Measurements from ENCODE around the gene SUGCT. TPM values are rescaled to one million over a fixed set of nuclear protein-coding genes. Genes with fewer than 3 reads are reported as not detected.

Gene SUGCT
- total RNA-seq, 2 experiments from 2014 or later, result not detected

DNA sequence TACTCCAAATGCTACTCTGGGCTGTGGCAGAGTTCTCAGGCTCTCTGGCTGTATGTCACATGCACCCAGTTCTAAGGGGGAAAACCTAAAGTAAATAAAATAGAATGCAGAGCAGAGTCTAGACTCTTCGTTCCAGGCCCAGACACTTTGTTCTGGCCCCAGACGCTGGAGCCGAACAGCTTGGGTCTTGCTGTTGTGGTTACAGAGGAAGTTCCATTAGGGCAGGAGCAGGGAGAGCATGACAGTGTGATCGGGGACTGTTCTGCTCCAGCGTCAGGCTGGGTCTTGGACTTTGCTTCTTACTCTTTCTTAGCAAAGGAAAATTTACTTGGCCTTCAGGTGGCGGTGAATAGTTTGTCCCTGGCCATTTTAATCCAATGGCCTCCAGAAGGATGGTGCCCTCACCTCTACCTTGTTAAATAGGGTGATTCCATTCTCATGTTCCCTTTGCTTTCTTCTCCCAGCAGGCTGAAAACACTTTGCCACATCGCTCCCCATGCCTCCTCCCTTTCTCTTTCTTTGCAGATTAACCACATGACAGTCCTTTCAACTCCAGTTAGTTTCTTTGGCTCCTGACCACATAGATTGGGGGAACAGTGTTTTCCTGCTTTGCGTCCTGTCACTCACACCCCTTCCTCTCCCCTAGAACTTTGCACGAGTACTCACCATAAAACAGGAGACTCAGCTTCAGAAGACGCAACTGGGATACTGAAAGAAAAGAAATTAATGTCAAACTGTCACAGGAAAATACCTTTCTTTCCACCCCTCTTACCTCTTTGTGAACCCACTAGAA lies 730.8 kb downstream of the SUGCT start:
- intact Hi-C loops (cut with micrococcal nuclease; ENCODE audit: unreplicated experiment), result no loop called here

DNA sequence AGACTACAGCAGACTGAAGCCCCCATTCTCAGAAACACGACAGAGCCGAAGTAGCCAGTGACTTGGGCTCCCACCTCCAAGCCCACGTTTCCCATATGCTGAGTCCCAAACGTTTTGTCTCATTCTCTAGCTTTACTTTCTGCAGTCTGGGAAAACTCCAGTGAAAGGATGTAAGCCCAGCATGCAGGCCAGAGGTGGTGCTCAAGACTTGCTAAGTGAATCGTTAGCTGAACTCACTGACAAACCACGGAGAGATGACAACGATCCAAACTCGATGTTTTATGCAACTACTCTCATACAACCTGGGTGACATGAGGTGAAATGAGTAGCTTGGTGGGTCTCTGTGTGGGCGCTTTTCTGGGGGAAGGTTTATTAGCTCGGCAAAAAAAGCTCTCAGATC lies 731.8 kb downstream of the SUGCT start:
- BruUV-seq (replicated peaks), result no TSS peak
- intact Hi-C loops (cut with micrococcal nuclease; ENCODE audit: unreplicated experiment), result no loop called here
- H3K4me3 ChIP-seq (ENCODE audit: low read depth, low read length, poor library complexity, severe bottlenecking), result no peak overlapping the region
- no peaks in the 10 kb centered on the region for H3K36me3 ChIP-seq (ENCODE audit: insufficient read depth, low read length)
- no peak overlapping the region for H3K27ac ChIP-seq (ENCODE audit: low read depth, low read length, poor library complexity, severe bottlenecking)
- TF ChIP-seq, protein P1, sequence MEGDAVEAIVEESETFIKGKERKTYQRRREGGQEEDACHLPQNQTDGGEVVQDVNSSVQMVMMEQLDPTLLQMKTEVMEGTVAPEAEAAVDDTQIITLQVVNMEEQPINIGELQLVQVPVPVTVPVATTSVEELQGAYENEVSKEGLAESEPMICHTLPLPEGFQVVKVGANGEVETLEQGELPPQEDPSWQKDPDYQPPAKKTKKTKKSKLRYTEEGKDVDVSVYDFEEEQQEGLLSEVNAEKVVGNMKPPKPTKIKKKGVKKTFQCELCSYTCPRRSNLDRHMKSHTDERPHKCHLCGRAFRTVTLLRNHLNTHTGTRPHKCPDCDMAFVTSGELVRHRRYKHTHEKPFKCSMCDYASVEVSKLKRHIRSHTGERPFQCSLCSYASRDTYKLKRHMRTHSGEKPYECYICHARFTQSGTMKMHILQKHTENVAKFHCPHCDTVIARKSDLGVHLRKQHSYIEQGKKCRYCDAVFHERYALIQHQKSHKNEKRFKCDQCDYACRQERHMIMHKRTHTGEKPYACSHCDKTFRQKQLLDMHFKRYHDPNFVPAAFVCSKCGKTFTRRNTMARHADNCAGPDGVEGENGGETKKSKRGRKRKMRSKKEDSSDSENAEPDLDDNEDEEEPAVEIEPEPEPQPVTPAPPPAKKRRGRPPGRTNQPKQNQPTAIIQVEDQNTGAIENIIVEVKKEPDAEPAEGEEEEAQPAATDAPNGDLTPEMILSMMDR (conservative IDR thresholded peaks at IDR 0.05; ENCODE audit: low read length), result no peak
- no peak for TF ChIP-seq EZH2phosphoT487 (IDR thresholded peaks at IDR 0.05; ENCODE audit: borderline replicate concordance, low read depth, low read length)
- POLR2A ChIA-PET, result interaction anchor here (0.6 to 1.4 kb wide), 5 partner anchors 11 to 1595 kb away, joined by 3 to 5 read pairs (median 3); no protein-coding TSS in a partner anchor
- no peaks in the 10 kb centered on the region for H4K20me1 ChIP-seq (ENCODE audit: insufficient read depth, low read length)
- 0 out of 2 replicates have a peak, but pooled peaks cover 6% of the 10 kb centered on the region for H3K9me3 ChIP-seq (ENCODE audit: low read length)
- no peak overlapping the region for H2AFZ ChIP-seq (ENCODE audit: low read length)
- H3K4me1 ChIP-seq (ENCODE audit: insufficient read depth, low read length, poor library complexity, severe bottlenecking), result no peaks in the 10 kb centered on the region
- no peaks in the 10 kb centered on the region for H3K79me2 ChIP-seq (ENCODE audit: insufficient read depth, low read depth, low read length)
- H3K9me2 ChIP-seq (ENCODE audit: insufficient read depth, low read length), result no peaks in the 10 kb centered on the region
- H3K4me2 ChIP-seq (ENCODE audit: low read length), result no peak overlapping the region
- no peak for DNase-seq (ENCODE audit: low spot score)
- CTCF ChIA-PET (ENCODE audit: unreplicated experiment), result no interaction called here

More for the DNA sequence above, 730.8 kb downstream of the SUGCT start:
- no TSS peak for BruUV-seq (replicated peaks)
- H3K4me3 ChIP-seq (ENCODE audit: low read depth, low read length, poor library complexity, severe bottlenecking), result no peak overlapping the region
- no peak for DNase-seq (ENCODE audit: low spot score)
- no peaks in the 10 kb centered on the region for H3K36me3 ChIP-seq (ENCODE audit: insufficient read depth, low read length)
- POLR2A ChIA-PET, result interaction anchor here (1.1 to 1.4 kb wide), 2 partner anchors 16 to 467 kb away, joined by 3 to 4 read pairs; no protein-coding TSS in a partner anchor
- H3K4me1 ChIP-seq (ENCODE audit: insufficient read depth, low read length, poor library complexity, severe bottlenecking), result no peaks in the 10 kb centered on the region
- TF ChIP-seq EZH2phosphoT487 (IDR thresholded peaks at IDR 0.05; ENCODE audit: borderline replicate concordance, low read depth, low read length), result no peak
- TF ChIP-seq, protein P1 (conservative IDR thresholded peaks at IDR 0.05; ENCODE audit: low read length), result no peak
- CTCF ChIA-PET (ENCODE audit: unreplicated experiment), result no interaction called here
- no peak overlapping the region for H2AFZ ChIP-seq (ENCODE audit: low read length)
- H4K20me1 ChIP-seq (ENCODE audit: insufficient read depth, low read length), result no peaks in the 10 kb centered on the region
- 0 out of 2 replicates have a peak, but pooled peaks cover 6% of the 10 kb centered on the region for H3K9me3 ChIP-seq (ENCODE audit: low read length)
- no peaks in the 10 kb centered on the region for H3K79me2 ChIP-seq (ENCODE audit: insufficient read depth, low read depth, low read length)
- H3K27ac ChIP-seq (ENCODE audit: low read depth, low read length, poor library complexity, severe bottlenecking), result no peak overlapping the region
- H3K9me2 ChIP-seq (ENCODE audit: insufficient read depth, low read length), result no peaks in the 10 kb centered on the region
- no peak overlapping the region for H3K4me2 ChIP-seq (ENCODE audit: low read length)

DNA sequence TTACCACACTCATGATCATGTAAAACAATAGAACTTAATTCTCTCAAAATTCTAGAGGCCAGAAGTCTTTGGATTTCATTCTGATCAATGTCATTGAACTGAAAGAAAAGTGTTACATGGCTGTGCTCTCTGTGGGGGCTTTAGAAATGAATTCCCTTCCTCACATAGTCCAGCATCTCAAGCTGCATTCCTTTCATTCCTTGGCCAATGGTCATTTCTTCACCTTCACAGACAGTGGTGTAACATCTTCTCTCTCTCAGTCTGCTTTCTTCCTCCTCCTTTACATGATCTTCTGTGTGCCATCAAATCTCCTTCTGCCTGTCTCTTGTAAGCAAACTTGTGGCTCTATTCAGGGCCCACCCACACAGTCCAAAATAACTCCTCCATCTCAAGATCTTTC lies 735.3 kb downstream of the SUGCT start:
- H3K27ac ChIP-seq (ENCODE audit: low read depth, low read length, poor library complexity, severe bottlenecking), result no peak overlapping the region
- ChIA-PET CTCF (ENCODE audit: unreplicated experiment) (no interaction called here), POLR2A (no interaction called here)
- H3K36me3 ChIP-seq (ENCODE audit: insufficient read depth, low read length), result no peaks in the 10 kb centered on the region
- no peaks in the 10 kb centered on the region for H3K4me1 ChIP-seq (ENCODE audit: insufficient read depth, low read length, poor library complexity, severe bottlenecking)
- no peaks in the 10 kb centered on the region for H3K79me2 ChIP-seq (ENCODE audit: insufficient read depth, low read depth, low read length)
- no TSS peak for BruUV-seq (replicated peaks)
- intact Hi-C loops (cut with micrococcal nuclease; ENCODE audit: unreplicated experiment), result no loop called here
- H3K4me3 ChIP-seq (ENCODE audit: low read depth, low read length, poor library complexity, severe bottlenecking), result no peak overlapping the region
- no peaks in the 10 kb centered on the region for H4K20me1 ChIP-seq (ENCODE audit: insufficient read depth, low read length)
- DNase-seq (ENCODE audit: low spot score), result no peak
- H3K4me2 ChIP-seq (ENCODE audit: low read length), result no peak overlapping the region
- no peak overlapping the region for H2AFZ ChIP-seq (ENCODE audit: low read length)
- 0 out of 2 replicates have a peak, but pooled peaks cover 6% of the 10 kb centered on the region for H3K9me3 ChIP-seq (ENCODE audit: low read length)
- TF ChIP-seq, protein P1 (conservative IDR thresholded peaks at IDR 0.05; ENCODE audit: low read length), result no peak
- no peak for TF ChIP-seq EZH2phosphoT487 (IDR thresholded peaks at IDR 0.05; ENCODE audit: borderline replicate concordance, low read depth, low read length)
- no peaks in the 10 kb centered on the region for H3K9me2 ChIP-seq (ENCODE audit: insufficient read depth, low read length)

Measured in OCI-LY7 (cell line).